Spleen (tissue), 11 donors: ENCODE results near the gene LTBP1. TPM values are rescaled to one million over a fixed set of nuclear protein-coding genes. Genes with fewer than 3 reads are reported as not detected.

Experiments used
- DNase-seq: peaks from one replicate; pipeline ENCODE4 v3.0.0-alpha.2; 2020
- H3K27ac ChIP-seq, 8 donors: fragments of 200-600 bp; sonication (generic) in 7 of 8; 1 replicate in 4 of 8; 2 replicates in 4 of 8; pipeline versions ENCODE4 v1.5.0 to v1.8.0; 2016 to 2021; ENCODE audit warnings: inconsistent platforms in 4 of 8, mild to moderate bottlenecking in 4 of 8, moderate library complexity in 1 of 8
- H3K27me3 ChIP-seq, 7 donors: fragments of 200-600 bp; sonication (generic) in 6 of 7; replicated peaks in 1 of 7; 1 replicate in 4 of 7; 2 replicates in 3 of 7; pipeline versions ENCODE4 v1.5.0 to v1.8.0; 2016 to 2021; ENCODE audit warnings: inconsistent platforms in 3 of 7, mild to moderate bottlenecking in 1 of 7
- H3K36me3 ChIP-seq, 6 donors: fragments of 200-600 bp; sonication (generic) in 5 of 6; 1 replicate in 4 of 6; 2 replicates in 2 of 6; pipeline versions ENCODE4 v1.5.0 to v1.8.0; 2016 to 2021; ENCODE audit warnings: inconsistent platforms in 2 of 6
- H3K4me1 ChIP-seq, 6 donors: fragments of 200-600 bp; sonication (generic) in 5 of 6; 1 replicate in 3 of 6; 2 replicates in 3 of 6; pipeline versions ENCODE4 v1.5.0 to v1.8.0; 2016 to 2021; ENCODE audit warnings: inconsistent platforms in 3 of 6
- H3K4me3 ChIP-seq, 8 donors: fragments of 200-600 bp; sonication (generic) in 7 of 8; 1 replicate in 4 of 8; 2 replicates in 4 of 8; pipeline versions ENCODE4 v1.5.0 to v1.8.0; 2016 to 2021; ENCODE audit warnings: inconsistent platforms in 4 of 8, mild to moderate bottlenecking in 4 of 8, moderate library complexity in 2 of 8
- H3K9me3 ChIP-seq, 8 donors: fragments of 200-600 bp; sonication (generic) in 7 of 8; 1 replicate in 4 of 8; 2 replicates in 4 of 8; pipeline versions ENCODE4 v1.5.0 to v1.8.0; 2016 to 2021; ENCODE audit warnings: inconsistent platforms in 4 of 8
- POLR2A ChIP-seq, 3 donors: fragments of 450-650 bp; IDR thresholded peaks; one replicate each; pipeline ENCODE4 v1.5.1; 2017; ENCODE audit warnings: antibody characterized with exemption in 3 of 3, mild to moderate bottlenecking in 1 of 3
- POLR2AphosphoS5 ChIP-seq, 3 donors: sonication (generic); formaldehyde crosslinking; IDR thresholded peaks; one replicate each; pipeline ENCODE4 v1.5.1; 2017; ENCODE audit warnings: antibody characterized with exemption in 3 of 3
- WGBS, 5 donors: extraction: QIAGEN DNeasy Blood & Tissue Kit in 3 of 5; methylation state at CpG; one replicate each; pipeline versions ENCODE4 v1.1.5 to v1.1.7; 2013 to 2018; 5-methylcytosine and 5-hydroxymethylcytosine counted together
- intact Hi-C: fragments of 100-400 bp; cut with DNase I; formaldehyde crosslinking; loops from one replicate; pipeline ENCODE4 v1.15.0; 2023; ENCODE audit warnings: low total_unique reads
- polyA plus RNA-seq, 3 donors: library from polyadenylated mRNA; stranded (reverse); fragments of 200-250 nt; gene quantifications; one replicate each; pipeline ENCODE4 v1.2.1, GENCODE V29; 2013
- total RNA-seq, 7 donors: library from RNA; depleted of rRNA in 3 of 7; stranded (reverse); fragments of >200 nt in 3 of 7; fragmentation: NEBNext Ultra II Directional in 4 of 7; extraction: Animal tissue kit (Norgen Biotek cat#: 25700) in 4 of 7; gene quantifications; one replicate each; pipeline versions ENCODE4 v1.1.0 to v1.2.1, GENCODE V29; 2016 to 2021
- TF ChIP-seq, protein P1 (sequence below), 11 experiments: fragments of 200-600 bp in 7 of 11; fragments of 450-650 bp in 4 of 11; sonication (generic) in 4 of 11; IDR thresholded peaks in 8 of 11; conservative IDR thresholded peaks in 3 of 11; 1 replicate in 7 of 11; 2 replicates in 4 of 11; pipeline versions ENCODE4 v1.4.0 to v1.8.0; 2016 to 2021; ENCODE audit warnings: antibody characterized with exemption in 11 of 11, inconsistent platforms in 4 of 11, mild to moderate bottlenecking in 1 of 11
- donor health status: healthy with polysubstance abuse.
- donor health status: DM: no; HTN: no; CAD: no; lungs with moderate emphysema.
- donor health status: DM: no; HTN: no; CAD: no.
- donor health status: Bipolar disorder and iron deficiency.
- donor health status: healthy.
- donor health status: DM: no; HTN: no; CAD: no.
- donor health status: DM: yes; HTN: yes; CAD: no.

LTBP1 gene
- total and polyA plus RNA-seq, 10 donors: 6.8 to 28.0 (median 13.3) TPM

DNA sequence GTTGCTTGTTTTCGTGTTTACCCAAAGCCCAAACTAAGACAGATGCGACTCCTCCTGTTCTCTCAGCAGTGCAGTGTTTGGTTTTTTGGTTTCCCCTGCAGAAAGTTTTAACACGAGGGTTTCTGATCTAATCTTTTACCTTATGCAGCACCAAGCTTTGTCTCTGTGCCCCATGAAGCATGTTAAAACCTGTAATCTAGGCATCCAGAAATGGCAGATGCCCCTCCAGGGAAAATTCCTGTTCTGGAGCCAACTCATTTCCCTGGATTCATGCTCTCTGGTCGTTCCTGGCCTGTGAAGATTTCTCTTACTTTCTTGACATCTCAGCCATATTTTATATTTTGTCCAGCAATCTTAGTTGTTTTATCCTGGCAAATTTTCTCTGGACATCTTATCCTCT is 91.5 kb downstream of the LTBP1 start:
- H3K27ac ChIP-seq: no peak overlapping the region

DNA sequence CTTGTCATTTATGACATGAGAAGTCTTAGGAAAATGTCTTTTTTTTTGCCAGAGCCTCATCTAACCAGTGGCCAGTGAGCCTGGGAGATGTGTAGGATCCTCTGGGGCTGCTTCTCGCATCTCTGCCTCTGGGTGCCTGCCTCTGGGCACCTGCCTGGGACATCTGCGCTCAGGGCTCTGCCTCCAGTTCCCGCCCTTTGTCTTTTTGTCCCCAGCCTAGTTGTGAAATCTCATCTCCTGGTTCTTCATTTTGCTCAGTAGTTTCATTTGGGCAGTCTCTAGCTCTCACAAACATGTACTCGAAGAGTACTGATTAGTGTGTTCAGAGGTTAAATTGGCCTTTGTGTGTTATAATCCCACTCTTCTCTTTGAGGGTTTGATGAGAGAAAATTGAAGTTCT is 92.0 kb downstream of the LTBP1 start:
- H3K27me3 ChIP-seq: no peaks in the 10 kb centered on the region
- no peaks in the 10 kb centered on the region for H3K36me3 ChIP-seq
- TF ChIP-seq POLR2A (IDR thresholded peaks at IDR 0.05) (no peak), POLR2AphosphoS5 (IDR thresholded peaks at IDR 0.05) (no peak)
- TF ChIP-seq, protein P1, sequence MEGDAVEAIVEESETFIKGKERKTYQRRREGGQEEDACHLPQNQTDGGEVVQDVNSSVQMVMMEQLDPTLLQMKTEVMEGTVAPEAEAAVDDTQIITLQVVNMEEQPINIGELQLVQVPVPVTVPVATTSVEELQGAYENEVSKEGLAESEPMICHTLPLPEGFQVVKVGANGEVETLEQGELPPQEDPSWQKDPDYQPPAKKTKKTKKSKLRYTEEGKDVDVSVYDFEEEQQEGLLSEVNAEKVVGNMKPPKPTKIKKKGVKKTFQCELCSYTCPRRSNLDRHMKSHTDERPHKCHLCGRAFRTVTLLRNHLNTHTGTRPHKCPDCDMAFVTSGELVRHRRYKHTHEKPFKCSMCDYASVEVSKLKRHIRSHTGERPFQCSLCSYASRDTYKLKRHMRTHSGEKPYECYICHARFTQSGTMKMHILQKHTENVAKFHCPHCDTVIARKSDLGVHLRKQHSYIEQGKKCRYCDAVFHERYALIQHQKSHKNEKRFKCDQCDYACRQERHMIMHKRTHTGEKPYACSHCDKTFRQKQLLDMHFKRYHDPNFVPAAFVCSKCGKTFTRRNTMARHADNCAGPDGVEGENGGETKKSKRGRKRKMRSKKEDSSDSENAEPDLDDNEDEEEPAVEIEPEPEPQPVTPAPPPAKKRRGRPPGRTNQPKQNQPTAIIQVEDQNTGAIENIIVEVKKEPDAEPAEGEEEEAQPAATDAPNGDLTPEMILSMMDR (IDR thresholded peaks at IDR 0.05 in 8 of 11, conservative IDR thresholded peaks at IDR 0.05 in 3 of 11): no peak
- DNase-seq: no peak
- 71 to 96% (median 83%) methylated on average over 4 of the region's 4 CpGs for WGBS, 5 donors
- H3K27ac ChIP-seq: no peak overlapping the region
- intact Hi-C loops: no loop called here
- H3K4me3 ChIP-seq: no peak overlapping the region
- no peaks in the 10 kb centered on the region for H3K4me1 ChIP-seq
- no peaks in the 10 kb centered on the region for H3K9me3 ChIP-seq

More for the DNA sequence above, 91.5 kb downstream of the LTBP1 start:
- TF ChIP-seq POLR2AphosphoS5 (IDR thresholded peaks at IDR 0.05) (no peak), POLR2A (IDR thresholded peaks at IDR 0.05) (no peak)
- TF ChIP-seq, protein P1 (IDR thresholded peaks at IDR 0.05 in 8 of 11, conservative IDR thresholded peaks at IDR 0.05 in 3 of 11): no peak
- no peaks in the 10 kb centered on the region for H3K9me3 ChIP-seq
- no peaks in the 10 kb centered on the region for H3K36me3 ChIP-seq
- no peak for DNase-seq
- H3K4me1 ChIP-seq: no peaks in the 10 kb centered on the region
- H3K4me3 ChIP-seq: no peak overlapping the region
- intact Hi-C loops: no loop called here
- 79 to 88% (median 82%) methylated on average over 4 of the region's 4 CpGs for WGBS, 5 donors
- H3K27me3 ChIP-seq: no peaks in the 10 kb centered on the region

DNA sequence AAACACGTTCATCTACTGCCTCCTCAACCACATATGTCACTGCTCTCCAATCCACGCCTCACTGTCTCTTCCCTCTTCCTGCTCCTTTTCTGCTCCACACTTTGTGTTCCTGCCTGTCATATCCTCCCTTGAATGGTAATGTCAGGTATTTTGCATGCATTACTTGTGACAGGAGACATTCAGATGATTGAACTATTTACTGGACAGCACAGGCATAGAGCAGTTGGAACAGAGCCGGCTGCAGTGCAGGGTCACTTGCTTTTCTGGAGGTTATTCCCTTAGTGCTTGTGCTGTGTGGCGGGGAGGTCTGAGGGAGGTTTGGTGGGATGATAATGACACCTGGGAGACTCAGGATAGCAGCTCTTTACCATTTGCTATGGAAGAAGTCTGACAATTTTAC is 93.8 kb downstream of the LTBP1 start:
- no peaks in the 10 kb centered on the region for H3K27me3 ChIP-seq
- no peak overlapping the region for H3K4me3 ChIP-seq
- WGBS, 5 donors: 83 to 94% (median 90%) methylated on average over 4 of the region's 4 CpGs
- no peaks in the 10 kb centered on the region for H3K4me1 ChIP-seq
- no peak for DNase-seq
- no peaks in the 10 kb centered on the region for H3K36me3 ChIP-seq
- no peak overlapping the region for H3K27ac ChIP-seq
- intact Hi-C loops: no loop called here
- H3K9me3 ChIP-seq: no peaks in the 10 kb centered on the region
- TF ChIP-seq POLR2A (IDR thresholded peaks at IDR 0.05) (no peak), POLR2AphosphoS5 (IDR thresholded peaks at IDR 0.05) (no peak)
- TF ChIP-seq, protein P1 (IDR thresholded peaks at IDR 0.05 in 8 of 11, conservative IDR thresholded peaks at IDR 0.05 in 3 of 11): no peak

DNA sequence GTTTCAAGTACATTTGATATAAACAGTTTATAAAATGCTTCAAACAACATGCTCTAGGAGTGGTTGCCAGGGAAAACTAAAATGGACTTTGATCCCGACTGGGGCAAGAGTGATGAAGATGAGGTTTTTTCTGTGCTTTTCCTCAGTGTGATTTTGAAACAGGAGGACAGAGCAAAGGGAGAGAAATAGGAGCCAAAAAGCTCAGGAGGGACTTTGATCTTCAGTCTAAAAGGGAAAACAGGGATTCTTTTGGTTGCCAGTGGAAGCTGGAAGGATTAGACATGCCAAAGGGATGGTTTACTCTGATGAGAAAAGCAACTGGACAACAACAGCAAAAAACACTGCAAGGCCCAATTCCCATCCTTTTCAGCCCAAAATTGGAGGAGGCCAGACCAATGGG is 95.5 kb downstream of the LTBP1 start:
- TF ChIP-seq POLR2AphosphoS5 (IDR thresholded peaks at IDR 0.05): no peak
- no peak for TF ChIP-seq POLR2A (IDR thresholded peaks at IDR 0.05)
- TF ChIP-seq, protein P1 (IDR thresholded peaks at IDR 0.05 in 8 of 11, conservative IDR thresholded peaks at IDR 0.05 in 3 of 11): no peak
- Histone ChIP-seq H3K27me3 (no peaks in the 10 kb centered on the region), H3K36me3 (no peaks in the 10 kb centered on the region), H3K27ac (no peak overlapping the region), H3K4me1 (no peaks in the 10 kb centered on the region), H3K4me3 (no peak overlapping the region), H3K9me3 (no peaks in the 10 kb centered on the region)
- WGBS, 5 donors: 73 to 87% (median 84%) methylated on average over 1 of the region's 1 CpG
- intact Hi-C loops: no loop called here
- no peak for DNase-seq
